SK-N-SH (cell line): Measurements from ENCODE around the gene ST3GAL6. TPM values are rescaled to one million over a fixed set of nuclear protein-coding genes. Genes with fewer than 3 reads are reported as not detected.

Experiments
- CTCF ChIA-PET: fragments of 300-600, 350-600 bp; formaldehyde crosslinking; extraction: SDS; loops from one replicate; lab custom pipeline; 2021; lab: Yijun Ruan, JAX
- POLR2A ChIA-PET: fragments of 350-600 bp; sonication (Branson Sonifier 250); formaldehyde crosslinking; extraction: SDS; loops from one replicate; lab custom pipeline; 2020; ENCODE audit warnings: antibody characterized with exemption, inconsistent platforms; lab: Yijun Ruan, JAX
- DNase-seq: peaks from one replicate; pipeline ENCODE4 v3.0.0; 2012
- H2AFZ ChIP-seq: fragments of 200-600 bp; sonication (generic); 2 replicates; pipeline ENCODE4 v1.8.1; 2016; ENCODE audit warnings: antibody characterized with exemption, mild to moderate bottlenecking, low read depth
- H3F3A ChIP-seq: fragments of 200-600 bp; sonication (generic); replicated peaks from 2 replicates; pipeline ENCODE3; 2016; ENCODE audit warnings: antibody characterized with exemption, mild to moderate bottlenecking; ENCODE audit not compliant: insufficient read depth
- H3K27ac ChIP-seq, 2 experiments: fragments of 200-500 bp in 1 of 2; fragments of 200-600 bp in 1 of 2; sonication (Bioruptor generic) in 1 of 2; sonication (generic), shearing (Covaris generic) in 1 of 2; 2 replicates each; pipeline versions ENCODE4 v1.5.1 to v1.6.1; 2014 to 2016; ENCODE audit warnings: low read depth in 2 of 2, inconsistent platforms in 1 of 2, low read length in 1 of 2, mild to moderate bottlenecking in 1 of 2, mixed read lengths in 1 of 2
- H3K27me3 ChIP-seq: fragments of 200-600 bp; sonication (generic), shearing (Covaris generic); 2 replicates; pipeline ENCODE4 v1.6.1; 2016; ENCODE audit warnings: mixed run types; ENCODE audit not compliant: insufficient read depth
- H3K36me3 ChIP-seq, 2 experiments: fragments of 200-500 bp in 1 of 2; fragments of 200-600 bp in 1 of 2; sonication (Bioruptor generic) in 1 of 2; sonication (generic) in 1 of 2; replicated peaks in 1 of 2; 2 replicates each; pipeline versions ENCODE3 to v1.5.1; 2014 to 2016; ENCODE audit warnings: low read length in 1 of 2, mild to moderate bottlenecking in 1 of 2; ENCODE audit not compliant: insufficient read depth in 2 of 2, control insufficient read depth in 1 of 2
- H3K4me1 ChIP-seq, 2 experiments: fragments of 200-500 bp in 1 of 2; fragments of 200-600 bp in 1 of 2; sonication (Bioruptor generic) in 1 of 2; sonication (generic), shearing (Covaris generic) in 1 of 2; 2 replicates each; pipeline versions ENCODE4 v1.5.1 to v1.6.1; 2014 to 2016; ENCODE audit warnings: low read depth in 1 of 2, low read length in 1 of 2, mixed run types in 1 of 2; ENCODE audit not compliant: insufficient read depth in 2 of 2, control insufficient read depth in 1 of 2
- H3K4me2 ChIP-seq: fragments of 200-600 bp; sonication (generic), shearing (Covaris generic); 2 replicates; pipeline ENCODE4 v1.6.1; 2017; ENCODE audit warnings: mixed run types
- H3K4me3 ChIP-seq, 2 experiments: fragments of 200-500 bp in 1 of 2; fragments of 200-600 bp in 1 of 2; sonication (Bioruptor generic) in 1 of 2; sonication (generic), shearing (Covaris generic) in 1 of 2; 2 replicates each; pipeline versions ENCODE4 v1.5.1 to v1.8.1; 2014 to 2016; ENCODE audit warnings: low read depth in 2 of 2, inconsistent platforms in 1 of 2, low read length in 1 of 2, mild to moderate bottlenecking in 1 of 2, mixed read lengths in 1 of 2, moderate library complexity in 1 of 2
- H3K79me2 ChIP-seq: fragments of 200-600 bp; sonication (generic); 2 replicates; pipeline ENCODE4 v1.8.1; 2017; ENCODE audit warnings: mild to moderate bottlenecking; ENCODE audit not compliant: insufficient read depth
- H3K9ac ChIP-seq: fragments of 200-600 bp; sonication (generic); 2 replicates; pipeline ENCODE4 v1.6.1; 2017; ENCODE audit warnings: mixed run types
- H3K9me2 ChIP-seq: fragments of 200-600 bp; sonication (generic); 2 replicates; pipeline ENCODE4 v1.6.1; 2017; ENCODE audit warnings: mixed run types
- H3K9me3 ChIP-seq: fragments of 200-600 bp; sonication (generic); 2 replicates; pipeline ENCODE4 v1.6.1; 2017; ENCODE audit warnings: mixed run types, mild to moderate bottlenecking, moderate library complexity
- H4K20me1 ChIP-seq: fragments of 200-600 bp; sonication (generic); 2 replicates; pipeline ENCODE4 v1.6.1; 2017; ENCODE audit warnings: mild to moderate bottlenecking, mixed run types; ENCODE audit not compliant: insufficient read depth
- CHD2 ChIP-seq: fragments of 150-350 bp; IDR thresholded peaks from 2 replicates; pipeline ENCODE4 v1.6.1; 2018; ENCODE audit warnings: low read length; ENCODE audit not compliant: partially characterized antibody
- ELF1 ChIP-seq: IDR thresholded peaks from 2 replicates; pipeline ENCODE4 v1.4.0; 2012
- FOSL2 ChIP-seq: IDR thresholded peaks from 2 replicates; pipeline ENCODE4 v1.4.0; 2012; ENCODE audit warnings: low read depth, mild to moderate bottlenecking, moderate library complexity, borderline replicate concordance
- JUND ChIP-seq: IDR thresholded peaks from 2 replicates; pipeline ENCODE4 v1.4.0; 2012
- NRF1 ChIP-seq: IDR thresholded peaks from 2 replicates; pipeline ENCODE4 v1.6.1; 2012; ENCODE audit warnings: low read depth, mild to moderate bottlenecking, low read length
- RCOR1 ChIP-seq: fragments of 150-350 bp; IDR thresholded peaks from 2 replicates; pipeline ENCODE4 v1.6.1; 2017; ENCODE audit warnings: antibody characterized with exemption, low read length
- REST ChIP-seq: IDR thresholded peaks from 2 replicates; pipeline ENCODE4 v1.6.1; 2012; ENCODE audit warnings: mild to moderate bottlenecking, low read depth, low read length, moderate library complexity
- RFX5 ChIP-seq: IDR thresholded peaks from 2 replicates; pipeline ENCODE4 v1.6.1; 2012; ENCODE audit warnings: mild to moderate bottlenecking, improper control_type of control experiment, low read length
- SIN3A ChIP-seq: IDR thresholded peaks from 2 replicates; pipeline ENCODE4 v1.6.1; 2012; ENCODE audit warnings: low read depth, mild to moderate bottlenecking, low read length, moderate library complexity, borderline replicate concordance
- SMC3 ChIP-seq: IDR thresholded peaks from 2 replicates; pipeline ENCODE4 v1.6.1; 2012; ENCODE audit warnings: low read depth, low read length, improper control_type of control experiment
- USF1 ChIP-seq: IDR thresholded peaks from 2 replicates; pipeline ENCODE4 v1.4.0; 2012; ENCODE audit warnings: low read depth, borderline replicate concordance
- USF2 ChIP-seq: fragments of 150-350 bp; IDR thresholded peaks from 2 replicates; pipeline ENCODE4 v1.6.1; 2017; ENCODE audit warnings: antibody characterized with exemption, low read length, low read depth, borderline replicate concordance
- YY1 ChIP-seq: IDR thresholded peaks from 2 replicates; pipeline ENCODE4 v1.4.0; 2012; ENCODE audit warnings: low read depth, mild to moderate bottlenecking
- ZBTB33 ChIP-seq: IDR thresholded peaks from 2 replicates; pipeline ENCODE4 v1.4.0; 2012; ENCODE audit warnings: low read depth, borderline replicate concordance
- WGBS: methylation state at CpG from one replicate; pipeline ENCODE4 v1.1.6; 2017; ENCODE audit warnings: low lambda C conversion rate; 5-methylcytosine and 5-hydroxymethylcytosine counted together
- polyA plus RNA-seq, 3 experiments: library from polyadenylated mRNA; depleted of rRNA; stranded (reverse); fragments of >200 nt; gene quantifications; 2 replicates each; pipeline ENCODE4 v1.2.3, GENCODE V29; 2012

Gene ST3GAL6
- polyA plus RNA-seq, 1 of the 3 experiments (the other 2 are of a cell fraction) = 16.3 TPM

GRCh38 chr3:98807561-98807960 lies 44.4 kb downstream of the ST3GAL6 start:
- CTCF ChIA-PET = interaction anchor here (0.9 to 1.3 kb wide), 2 partner anchors 10 to 205 kb away, joined by 3 to 4 read pairs; no protein-coding TSS in a partner anchor
- H3K9ac ChIP-seq = no peak overlapping the region

More at GRCh38 chr3:98807561-98807960, 44.4 kb downstream of the ST3GAL6 start:
- Histone ChIP-seq H3F3A (peaks cover 66% of the 10 kb centered on the region), H3K4me1 (peaks cover 0 to 5% of the 10 kb centered on the region in 2 experiments; a peak in 2 of 4 replicates), H3K79me2 (peaks cover 35% of the 10 kb centered on the region; the same call in 1 of the 2 replicates), H4K20me1 (peaks cover 14% of the 10 kb centered on the region; the same call in 1 of the 2 replicates), H3K9me3 (no peaks in the 10 kb centered on the region), H3K27me3 (no peaks in the 10 kb centered on the region), H3K4me2 (no peak overlapping the region), H3K36me3 (peaks cover 75 to 84% of the 10 kb centered on the region in 2 experiments), H2AFZ (no peak overlapping the region), H3K27ac (0 out of 4 replicates have a peak overlapping the region, but pooled peaks of 1 of the 2 experiments have one; percentile 39), H3K9me2 (no peaks in the 10 kb centered on the region), H3K4me3 (no peak overlapping the region)
- POLR2A ChIA-PET = no interaction called here
- no peak for DNase-seq
- TF ChIP-seq CHD2 (no peak), USF1 (no peak), RFX5 (no peak), SIN3A (no peak), FOSL2 (no peak), RCOR1 (no peak), REST (no peak), ZBTB33 (no peak), NRF1 (no peak), JUND (no peak), SMC3 (no peak), USF2 (no peak), YY1 (no peak), ELF1 (no peak)
- 100% methylated on average over 1 of the region's 1 CpG for WGBS
